GM10266 (cell line): ENCODE results near the gene MILR1.
"Not testable (repeated sequence)": the region's sequence is repeated elsewhere in the genome, so short reads cannot be mapped to it uniquely, and the experiment has no call there.

Source experiments
- DNase-seq: peaks from one replicate; pipeline ENCODE4 v3.0.0; 2012; ENCODE audit errors: extremely low spot score
- TF ChIP-seq, protein P1 (sequence below): IDR thresholded peaks from 2 replicates; pipeline ENCODE4 v1.5.1; 2012; ENCODE audit warnings: mild to moderate bottlenecking, low read depth; ENCODE audit not compliant: control insufficient read depth, insufficient read depth; ENCODE audit errors: missing control alignments

MILR1 gene

DNA sequence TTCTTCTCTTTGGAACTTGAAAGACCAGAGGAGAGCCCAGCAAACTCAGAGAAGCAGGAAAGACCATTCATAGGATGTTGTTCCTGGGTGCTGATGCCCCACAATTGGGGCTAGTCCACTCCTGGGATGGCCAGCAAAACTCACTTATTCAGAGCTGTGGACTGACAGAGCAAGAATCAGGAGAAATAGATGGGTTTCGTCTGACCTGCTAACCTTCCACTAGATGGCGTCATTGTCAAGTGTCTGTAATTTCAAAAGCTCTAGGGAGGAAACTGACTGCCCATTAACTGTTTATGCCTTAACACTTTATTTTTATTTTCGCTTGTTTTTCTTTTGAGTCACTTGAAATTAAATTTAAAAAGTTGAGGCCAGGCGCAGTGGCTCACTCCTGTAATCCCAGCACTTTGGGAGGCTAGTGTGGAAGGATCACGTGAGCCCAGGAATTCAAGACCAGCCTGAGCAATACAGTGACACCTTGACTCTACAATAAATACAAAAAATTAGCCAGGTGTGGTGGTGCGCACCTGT is 28.7 kb upstream of the MILR1 start:
- peak; percentile 63 for DNase-seq
- TF ChIP-seq, protein P1, sequence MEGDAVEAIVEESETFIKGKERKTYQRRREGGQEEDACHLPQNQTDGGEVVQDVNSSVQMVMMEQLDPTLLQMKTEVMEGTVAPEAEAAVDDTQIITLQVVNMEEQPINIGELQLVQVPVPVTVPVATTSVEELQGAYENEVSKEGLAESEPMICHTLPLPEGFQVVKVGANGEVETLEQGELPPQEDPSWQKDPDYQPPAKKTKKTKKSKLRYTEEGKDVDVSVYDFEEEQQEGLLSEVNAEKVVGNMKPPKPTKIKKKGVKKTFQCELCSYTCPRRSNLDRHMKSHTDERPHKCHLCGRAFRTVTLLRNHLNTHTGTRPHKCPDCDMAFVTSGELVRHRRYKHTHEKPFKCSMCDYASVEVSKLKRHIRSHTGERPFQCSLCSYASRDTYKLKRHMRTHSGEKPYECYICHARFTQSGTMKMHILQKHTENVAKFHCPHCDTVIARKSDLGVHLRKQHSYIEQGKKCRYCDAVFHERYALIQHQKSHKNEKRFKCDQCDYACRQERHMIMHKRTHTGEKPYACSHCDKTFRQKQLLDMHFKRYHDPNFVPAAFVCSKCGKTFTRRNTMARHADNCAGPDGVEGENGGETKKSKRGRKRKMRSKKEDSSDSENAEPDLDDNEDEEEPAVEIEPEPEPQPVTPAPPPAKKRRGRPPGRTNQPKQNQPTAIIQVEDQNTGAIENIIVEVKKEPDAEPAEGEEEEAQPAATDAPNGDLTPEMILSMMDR = peak; percentile 72

DNA sequence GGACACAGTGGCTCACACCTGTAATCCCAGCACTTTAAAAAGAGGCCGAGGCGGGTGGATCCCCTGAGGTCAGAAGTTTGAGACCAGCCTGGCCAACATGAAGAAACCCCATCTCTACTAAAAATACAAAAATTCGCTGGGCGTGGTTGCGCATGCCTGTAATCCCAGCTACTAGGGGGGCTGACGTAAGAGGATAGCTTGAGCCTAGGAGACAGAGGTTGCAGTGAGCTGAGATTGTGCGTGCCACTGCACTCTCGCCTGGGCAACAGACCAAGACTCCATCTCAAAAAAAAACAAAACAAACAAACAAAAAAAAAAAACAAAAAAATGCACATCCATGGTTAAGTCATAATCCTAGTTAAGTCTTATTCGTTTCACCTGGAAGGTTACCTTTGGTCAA is 26.8 kb upstream of the MILR1 start:
- DNase-seq = not testable (repeated sequence)

DNA sequence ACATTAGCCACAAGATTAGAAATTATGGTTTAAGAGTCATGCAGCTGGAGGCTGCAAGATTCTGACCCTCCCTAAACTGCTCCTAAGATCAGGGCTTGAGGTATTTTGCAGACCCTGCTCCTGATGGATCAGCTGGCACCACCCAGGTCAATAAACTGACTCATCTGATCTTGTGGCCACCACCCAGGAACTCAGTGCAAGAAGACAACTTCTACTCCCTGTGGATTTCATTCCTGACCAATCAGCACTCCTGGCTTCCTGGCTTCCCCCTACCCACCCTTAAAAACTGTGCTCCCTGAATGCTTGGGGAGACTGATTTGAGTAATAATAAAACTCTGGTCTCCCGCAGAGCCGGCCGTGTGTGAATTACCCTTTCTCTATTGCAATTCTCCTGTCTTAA is 25.0 kb upstream of the MILR1 start:
- no peak for DNase-seq
- TF ChIP-seq, protein P1 = no peak

DNA sequence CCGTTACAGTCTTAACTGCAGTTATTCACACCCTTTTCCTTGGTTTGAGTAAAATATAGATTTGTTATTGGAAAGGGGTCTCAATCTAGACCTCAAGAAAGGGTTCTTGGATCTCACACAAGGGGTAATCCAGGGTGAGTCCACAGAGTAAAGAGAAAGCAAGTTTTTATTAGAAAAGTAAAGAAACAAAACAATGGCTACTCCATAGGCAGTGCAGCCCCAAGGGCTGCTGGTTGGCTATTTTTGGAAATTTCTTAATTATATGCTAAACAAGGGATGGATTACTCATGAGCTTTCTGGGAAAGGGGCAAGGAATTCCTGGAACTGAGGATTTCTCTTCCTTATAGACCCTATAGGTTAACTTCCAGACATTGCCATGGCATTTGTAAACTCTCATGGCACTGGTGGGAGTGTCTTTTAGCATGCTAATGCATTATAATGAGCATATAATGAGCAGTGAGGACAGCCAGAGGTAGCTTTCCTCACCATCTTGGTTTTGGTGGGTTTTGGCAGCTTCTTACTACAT is 24.5 kb upstream of the MILR1 start:
- TF ChIP-seq, protein P1 = no peak
- DNase-seq = no peak

DNA sequence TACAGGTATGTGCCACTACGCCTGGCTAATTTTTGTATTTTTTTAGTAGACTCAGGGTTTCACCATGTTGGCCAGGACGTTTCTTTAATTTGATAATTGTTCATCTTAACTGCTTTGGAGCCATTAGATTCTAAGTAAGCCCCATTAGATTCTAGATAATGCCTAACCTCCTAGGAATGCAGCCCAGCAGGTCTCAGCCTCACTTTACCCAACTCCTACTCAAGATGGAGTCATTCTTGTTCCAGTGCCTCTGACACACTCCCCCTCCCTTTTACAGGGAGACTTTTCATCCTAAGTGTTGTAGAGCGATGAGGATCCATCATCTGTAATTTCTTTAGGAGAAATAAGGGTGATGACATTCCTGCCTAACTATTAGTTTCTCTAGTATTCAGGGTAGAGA is 23.7 kb upstream of the MILR1 start:
- DNase-seq = no peak
- TF ChIP-seq, protein P1 = no peak

DNA sequence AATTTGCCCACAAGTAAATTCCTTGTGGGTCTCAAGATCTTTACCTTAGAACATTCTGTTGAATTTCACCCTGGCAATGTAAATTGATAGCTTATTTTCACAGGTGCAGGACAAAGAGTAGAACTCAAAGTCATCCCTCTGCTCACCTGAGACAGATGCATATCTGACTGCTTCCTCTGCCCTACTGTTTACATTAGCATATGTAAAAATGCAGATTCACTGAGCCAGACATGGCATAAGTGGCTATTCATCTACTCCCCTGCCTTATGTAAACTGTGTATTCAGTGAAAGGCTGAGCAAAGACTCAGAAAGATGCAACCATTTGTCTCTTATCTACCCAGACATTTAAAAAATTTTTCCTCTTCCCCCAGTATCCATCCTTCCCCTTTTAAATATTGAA is 22.3 kb upstream of the MILR1 start:
- DNase-seq = no peak

DNA sequence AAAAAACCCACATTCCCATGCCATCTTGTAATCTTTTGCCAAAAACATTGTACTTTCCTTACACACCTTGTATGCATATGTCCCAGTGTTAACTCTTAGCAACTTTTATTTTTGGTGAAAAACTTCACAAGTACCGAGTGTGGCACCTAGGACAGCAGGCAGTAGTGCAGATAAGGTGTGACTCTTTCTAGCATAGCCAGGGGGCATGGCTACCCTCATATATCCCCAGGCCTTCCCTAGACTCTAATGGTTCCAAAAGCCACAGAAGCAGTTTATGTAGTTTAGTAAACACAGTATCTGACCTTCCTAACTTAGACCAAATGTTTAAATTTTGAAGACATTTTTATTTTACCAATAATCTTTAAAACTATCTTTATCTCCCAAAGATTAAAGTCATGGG is 20.5 kb upstream of the MILR1 start:
- TF ChIP-seq, protein P1 = no peak
- DNase-seq = no peak

More for the DNA sequence above, 22.3 kb upstream of the MILR1 start:
- TF ChIP-seq, protein P1 = no peak

DNA sequence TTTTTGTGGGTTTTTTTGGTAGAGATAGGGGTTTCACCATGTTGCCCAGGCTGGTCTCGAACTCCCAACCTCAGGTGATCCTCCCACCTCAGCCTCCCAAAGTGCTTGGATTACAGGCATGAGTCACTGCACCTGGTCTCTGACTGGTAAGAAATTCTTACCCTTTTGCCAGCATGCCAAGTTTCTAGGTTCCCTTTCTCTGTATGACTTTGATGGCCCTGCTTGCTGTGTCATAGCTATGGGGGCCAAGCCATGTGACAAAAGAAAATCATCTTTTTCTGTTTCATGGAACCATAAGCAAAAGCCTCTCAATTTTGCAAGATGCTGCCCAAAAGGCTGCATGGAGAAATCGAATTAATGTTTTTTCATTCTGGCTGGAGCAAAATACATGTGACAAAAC is 18.9 kb upstream of the MILR1 start:
- DNase-seq = not testable (repeated sequence)

DNA sequence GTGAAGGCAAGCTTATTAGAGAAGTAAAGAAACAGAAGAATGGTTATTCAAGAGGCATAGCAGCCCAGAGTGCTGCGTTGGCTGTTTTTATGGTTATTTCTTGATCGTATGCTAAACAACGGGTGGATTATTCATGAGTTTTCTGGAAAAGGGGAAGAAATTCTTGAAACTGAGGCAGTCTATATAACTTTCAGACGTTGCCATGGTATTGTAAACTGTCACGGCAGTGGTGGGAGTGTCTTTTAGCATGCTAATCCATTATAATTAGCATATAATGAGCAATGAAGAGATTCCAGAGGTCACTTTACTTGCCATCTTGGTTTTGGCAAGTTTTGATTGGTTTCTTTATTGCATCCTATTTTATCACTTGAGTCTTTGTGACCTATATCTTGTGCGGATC is 17.4 kb upstream of the MILR1 start:
- TF ChIP-seq, protein P1 = no peak
- DNase-seq = no peak
